Stimulated activated CD8-positive, alpha-beta memory T cell treated with anti-CD3 and anti-CD28 coated beads, Interleukin-12 subunit alpha, Interleukin-12 subunit beta, amount 100 ng/mL, for 24 hours (primary cell): ENCODE data around the gene ARHGAP44.
"Not testable (repeated sequence)": the region's sequence is repeated elsewhere in the genome, so short reads cannot be mapped to it uniquely, and the experiment has no call there.

Experiments
- DNase-seq: peaks from one replicate; pipeline ENCODE4 v3.0.0-alpha.2; 2020; ENCODE audit errors: extremely low read depth

ARHGAP44 gene

DNA sequence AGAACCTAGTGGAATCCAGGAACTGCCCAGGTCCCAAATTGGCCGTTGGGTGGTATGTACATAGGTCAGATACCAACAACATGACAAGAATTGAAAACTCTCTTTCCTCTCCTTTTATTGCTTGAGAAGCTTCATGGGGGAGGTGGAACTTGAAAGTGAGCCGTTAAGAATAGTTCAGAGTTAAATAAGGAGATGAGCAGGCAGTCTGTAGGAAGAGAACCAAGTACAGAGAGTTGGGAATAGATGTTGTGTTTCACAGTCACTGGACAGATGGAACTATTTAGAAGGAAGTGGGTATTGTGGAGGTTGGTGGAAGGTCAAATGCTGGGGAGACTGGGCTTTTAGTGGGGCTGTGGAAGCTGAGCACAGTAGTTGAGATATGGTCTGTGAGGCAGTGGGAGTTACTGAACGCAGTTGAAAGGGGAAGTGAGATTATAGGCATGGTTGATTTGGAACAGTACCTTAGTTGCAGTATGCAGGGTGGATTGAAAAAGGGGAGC, 26.4 kb downstream of the ARHGAP44 start:
- DNase-seq, result no peak

DNA sequence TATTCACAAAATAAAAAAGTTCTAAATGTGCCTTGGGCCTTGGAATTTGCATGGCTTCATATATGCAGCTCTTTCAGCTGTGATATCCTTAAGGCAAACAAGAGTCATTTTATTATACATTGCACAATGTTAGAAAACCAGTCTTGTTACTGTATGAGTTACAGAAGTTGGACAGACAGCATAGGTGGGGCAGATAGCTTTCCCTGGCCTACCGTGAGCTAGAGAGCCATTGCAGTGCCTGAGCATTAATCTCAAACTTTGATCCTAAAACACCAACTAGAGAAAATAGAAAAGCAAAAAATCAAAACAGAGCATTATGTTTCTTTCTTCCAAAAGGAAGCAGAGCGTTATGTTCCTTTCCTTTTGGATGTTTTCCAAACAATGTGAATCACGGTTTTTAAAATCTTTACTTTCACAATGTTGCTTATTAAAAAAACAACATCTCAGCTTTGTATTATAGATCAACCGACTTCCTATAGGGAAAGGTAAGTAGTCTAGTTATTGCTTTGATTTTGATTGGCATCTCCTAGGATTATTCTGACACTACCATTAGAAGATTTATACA, 32.2 kb downstream of the ARHGAP44 start:
- DNase-seq, result no peak

DNA sequence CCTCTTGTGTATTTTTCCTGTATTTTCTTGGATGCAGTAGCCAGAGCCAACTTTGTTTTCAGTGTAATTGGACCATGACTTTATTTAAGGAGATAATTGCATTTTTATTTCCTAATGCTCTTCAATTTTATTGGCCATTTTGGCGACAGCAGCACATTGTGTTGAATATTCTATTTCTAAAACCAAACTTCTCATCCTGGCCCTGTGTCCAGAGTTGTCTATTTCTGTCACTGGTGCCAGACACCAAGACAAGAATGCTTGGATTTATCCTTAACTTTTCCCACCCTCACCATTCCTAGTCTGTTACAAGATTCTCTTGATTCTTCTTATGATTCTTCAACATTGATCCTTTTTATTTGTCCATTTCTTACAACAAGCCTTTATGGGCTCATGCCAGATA, 37.1 kb downstream of the ARHGAP44 start:
- DNase-seq, result no peak

DNA sequence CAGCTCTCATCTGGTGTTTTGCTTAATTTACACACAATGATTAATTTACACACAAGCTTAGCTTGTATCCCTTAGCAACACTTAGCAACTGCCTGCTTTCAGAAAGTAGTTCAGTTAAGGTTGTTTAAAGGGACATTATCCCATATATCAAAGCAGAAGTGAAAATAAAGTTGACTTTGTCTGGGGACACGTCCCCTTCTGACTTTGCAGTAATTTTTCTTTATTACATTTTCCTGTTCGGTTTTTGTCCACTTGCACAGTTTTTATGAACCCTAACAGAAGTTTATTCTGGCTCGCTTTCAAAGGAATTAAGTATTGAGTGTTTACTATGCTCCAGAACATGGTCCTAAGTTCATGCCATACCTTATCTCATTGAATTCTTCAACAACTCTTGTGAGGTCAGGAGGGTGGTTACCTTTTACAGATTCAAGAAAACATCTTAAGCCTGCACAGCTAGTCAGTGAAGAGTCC, 41.5 kb downstream of the ARHGAP44 start:
- DNase-seq, result no peak

DNA sequence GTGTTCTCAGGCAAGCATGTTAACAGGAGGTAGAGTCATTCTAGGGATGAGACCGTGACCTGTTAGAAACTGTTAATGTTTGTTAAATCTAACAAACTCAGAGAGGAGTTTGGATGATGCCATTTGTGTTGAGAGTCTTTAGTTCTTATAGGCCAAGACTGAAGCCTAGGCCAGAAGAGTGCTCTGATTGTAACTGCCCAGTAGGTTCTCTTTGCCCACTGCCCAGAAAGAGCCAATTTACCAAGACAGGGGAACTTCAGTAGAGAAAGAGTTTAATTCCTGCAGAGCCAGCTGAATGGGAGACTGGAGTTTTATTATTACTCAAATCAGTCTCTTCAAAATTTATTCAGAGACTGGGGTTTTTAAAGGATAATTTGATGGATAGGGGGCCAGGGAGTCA, 42.5 kb downstream of the ARHGAP44 start:
- DNase-seq, result no peak

DNA sequence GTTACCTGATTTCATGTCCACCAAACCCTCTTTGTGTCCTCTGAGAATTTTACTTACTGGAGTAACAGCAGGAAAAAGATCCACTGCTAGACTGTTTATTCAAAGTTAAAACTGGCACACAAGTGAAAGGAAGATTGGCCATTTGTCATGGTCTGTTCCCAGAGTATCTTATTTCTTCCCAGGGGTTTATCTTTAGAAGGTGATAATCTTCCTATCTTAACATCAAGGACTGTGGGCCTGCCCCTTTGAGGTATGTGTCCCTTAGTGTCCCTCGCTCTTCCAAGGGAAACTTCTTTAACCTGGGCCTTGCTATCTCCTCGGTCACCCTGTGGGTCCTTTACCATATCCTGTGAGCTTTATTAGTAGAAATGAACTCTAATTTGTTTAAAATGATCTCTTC, 49.7 kb downstream of the ARHGAP44 start:
- DNase-seq, result no peak

DNA sequence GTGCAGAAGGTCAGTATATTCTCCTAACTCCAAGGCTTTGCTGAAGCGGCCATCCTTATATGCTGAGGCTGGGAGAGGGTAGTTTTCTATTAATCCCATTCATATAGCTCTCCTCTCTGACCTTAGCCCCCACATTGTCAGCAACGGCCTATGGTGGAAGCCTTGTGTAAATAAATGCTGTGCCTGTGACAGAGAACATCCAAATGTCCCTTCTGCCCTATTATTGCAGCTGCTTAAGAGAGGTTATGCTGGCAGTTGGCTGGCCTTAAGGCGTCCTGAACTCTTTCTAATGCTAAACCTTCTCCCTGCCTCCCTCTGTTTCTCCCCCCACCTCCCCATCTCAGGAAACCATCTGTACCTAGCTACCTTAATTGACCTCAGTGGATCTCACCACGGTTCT, 53.6 kb downstream of the ARHGAP44 start:
- no peak for DNase-seq

DNA sequence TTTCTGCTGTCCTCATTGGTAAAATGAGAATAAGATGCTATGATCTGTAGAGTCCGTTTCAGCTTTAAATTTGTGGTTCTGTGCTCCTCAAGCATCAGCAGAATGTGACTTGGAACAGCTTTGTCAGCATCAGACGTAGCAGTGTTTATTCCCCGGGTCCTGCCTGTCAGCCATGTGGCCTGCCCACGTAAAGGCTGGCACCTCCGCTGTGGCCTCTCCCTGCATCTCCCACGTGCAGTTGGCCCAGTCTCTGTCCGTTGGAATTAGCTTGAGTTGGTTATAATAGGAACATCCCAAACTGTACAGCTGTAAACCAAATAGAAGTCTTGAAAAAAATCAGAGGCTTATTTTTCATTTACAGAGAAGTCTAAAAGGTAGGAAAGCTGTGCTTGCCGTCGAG, 61.7 kb downstream of the ARHGAP44 start:
- DNase-seq, result no peak

DNA sequence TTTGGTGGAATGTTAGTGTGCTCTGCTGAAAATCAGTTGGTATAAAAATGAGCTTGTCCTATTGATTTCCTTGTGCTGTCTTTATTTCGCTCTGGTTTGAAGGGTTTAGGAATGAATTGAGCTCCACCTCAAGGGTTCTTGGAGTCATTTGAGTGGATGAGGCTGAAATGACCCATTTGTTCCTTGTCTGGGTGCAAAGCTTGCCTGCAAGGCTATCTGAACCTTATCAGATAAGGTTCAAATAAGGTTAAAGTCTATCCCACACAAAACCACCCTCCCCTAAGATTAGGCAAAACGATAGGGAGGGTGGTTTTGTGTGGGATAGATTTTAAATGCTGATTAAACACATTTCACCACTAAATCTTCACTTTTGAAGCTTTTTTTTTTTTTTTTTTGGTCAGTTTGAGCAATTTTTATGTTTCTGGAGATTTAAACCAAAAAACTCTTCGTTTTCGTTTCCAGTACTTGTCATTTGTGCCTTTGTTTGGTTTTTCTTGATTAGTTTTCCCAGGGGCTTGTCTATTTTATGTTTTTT, 62.7 kb downstream of the ARHGAP44 start:
- DNase-seq, result no peak

DNA sequence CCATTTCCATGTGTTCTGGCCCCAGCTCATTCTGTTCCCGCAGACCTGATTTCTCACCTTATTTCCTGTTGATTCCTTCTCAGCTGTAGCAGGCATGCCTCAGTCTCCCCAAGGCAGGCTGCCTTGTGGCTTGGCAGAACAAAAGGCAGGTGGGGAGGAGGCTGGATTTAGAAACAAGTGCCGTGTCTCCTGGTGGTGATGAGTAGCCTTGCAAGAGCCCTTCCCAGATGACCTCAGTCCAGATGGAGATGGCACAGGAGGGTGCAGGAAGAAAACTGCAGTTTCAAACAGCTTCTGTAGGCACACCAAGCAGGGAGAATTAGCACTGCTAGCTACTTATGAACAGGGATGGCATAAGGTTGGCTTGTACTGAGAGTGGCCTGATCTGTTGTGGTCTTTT, 64.6 kb downstream of the ARHGAP44 start:
- DNase-seq, result no peak

DNA sequence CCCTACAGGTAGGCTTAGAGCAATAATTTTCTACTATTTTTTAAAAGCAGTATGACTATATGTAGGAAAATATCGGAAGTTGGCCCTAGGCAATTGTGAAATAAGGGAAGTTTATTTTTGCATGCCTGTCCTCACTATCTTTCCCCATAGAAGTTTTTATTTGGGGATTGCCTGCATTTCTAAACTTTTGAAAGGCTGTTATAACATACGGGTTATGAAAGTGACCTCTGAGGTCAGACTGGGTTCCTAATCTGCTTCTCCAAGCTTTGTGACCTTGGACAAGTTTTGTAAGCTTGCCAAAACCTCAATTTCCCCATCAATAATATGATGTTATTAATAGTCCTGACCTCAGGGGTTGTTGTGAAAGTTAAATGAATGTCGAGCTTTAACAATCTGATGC, 67.1 kb downstream of the ARHGAP44 start:
- no peak for DNase-seq

DNA sequence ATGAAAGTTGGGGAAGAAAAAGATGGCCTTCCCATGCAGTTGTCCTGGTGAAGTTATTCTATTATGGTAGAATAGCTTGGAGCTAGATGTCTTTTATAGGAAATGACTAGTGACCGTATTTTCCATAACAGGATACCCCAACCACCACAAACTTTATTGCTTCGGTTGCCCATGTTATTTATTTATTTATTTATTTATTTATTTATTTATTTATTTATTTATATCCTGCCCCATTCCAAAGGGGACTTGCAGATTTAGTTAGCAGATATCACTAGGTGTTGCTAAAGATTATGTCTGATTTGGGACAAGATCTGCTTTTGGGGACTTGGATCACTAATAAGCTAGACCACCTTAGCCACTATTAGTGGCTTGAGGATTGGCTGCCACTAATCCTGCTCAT, 68.3 kb downstream of the ARHGAP44 start:
- no peak for DNase-seq

DNA sequence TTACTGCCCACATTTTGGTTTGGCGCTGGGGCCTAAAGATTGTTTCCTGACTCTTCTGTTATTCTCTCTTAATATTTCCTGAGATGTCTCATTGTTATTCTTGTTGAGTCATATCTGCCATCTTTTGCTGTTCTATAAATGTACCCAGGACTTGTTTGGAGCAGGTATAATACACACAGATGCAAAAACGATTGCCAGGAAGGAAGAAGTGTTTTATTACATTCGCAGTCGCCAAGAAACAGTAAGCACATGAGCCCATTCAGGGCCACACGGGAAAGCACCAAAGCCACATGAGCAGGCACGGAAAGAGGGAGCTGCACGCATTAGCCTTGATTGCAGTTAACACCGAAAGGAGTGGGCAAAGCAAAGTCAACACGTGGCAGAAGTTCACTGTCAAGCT, 70.2 kb downstream of the ARHGAP44 start:
- no peak for DNase-seq

DNA sequence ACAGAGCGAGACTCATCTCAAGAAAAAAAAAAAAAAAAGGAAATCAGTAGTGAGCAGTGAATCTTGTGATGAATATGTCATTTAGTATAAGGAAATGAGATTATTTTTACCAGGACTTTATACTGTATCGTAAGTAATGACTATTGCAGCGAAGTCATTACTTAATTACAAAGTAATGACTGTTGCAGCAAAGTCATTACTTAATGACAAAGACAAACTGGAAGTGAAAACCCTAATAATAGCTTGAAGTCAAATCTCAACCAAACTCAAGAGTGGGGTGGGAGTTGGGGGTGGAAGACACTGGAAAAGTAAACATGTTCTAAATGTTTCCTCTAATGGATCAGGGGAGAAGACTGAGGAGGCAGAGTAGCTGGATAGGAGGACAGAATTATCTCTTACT, 76.5 kb downstream of the ARHGAP44 start:
- DNase-seq, result no peak

DNA sequence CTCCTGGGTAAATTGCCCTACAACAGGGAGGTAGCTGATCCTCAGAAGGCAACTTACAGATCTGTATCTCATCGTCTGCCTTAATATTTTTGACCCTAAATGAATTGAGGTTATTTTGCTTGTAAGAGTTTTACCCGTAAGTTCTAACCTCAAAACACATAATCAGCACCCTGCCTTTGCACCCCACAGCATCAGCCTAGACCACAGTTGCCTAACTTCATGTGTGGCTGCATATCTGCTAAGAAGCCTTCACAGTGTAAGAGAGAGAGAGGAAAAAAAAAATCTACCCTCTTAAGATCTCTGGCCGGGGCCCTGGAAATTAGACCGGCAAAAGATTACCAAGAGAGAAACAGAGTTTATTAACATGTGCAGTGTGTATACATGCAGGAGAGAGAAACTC, 76.9 kb downstream of the ARHGAP44 start:
- no peak for DNase-seq

DNA sequence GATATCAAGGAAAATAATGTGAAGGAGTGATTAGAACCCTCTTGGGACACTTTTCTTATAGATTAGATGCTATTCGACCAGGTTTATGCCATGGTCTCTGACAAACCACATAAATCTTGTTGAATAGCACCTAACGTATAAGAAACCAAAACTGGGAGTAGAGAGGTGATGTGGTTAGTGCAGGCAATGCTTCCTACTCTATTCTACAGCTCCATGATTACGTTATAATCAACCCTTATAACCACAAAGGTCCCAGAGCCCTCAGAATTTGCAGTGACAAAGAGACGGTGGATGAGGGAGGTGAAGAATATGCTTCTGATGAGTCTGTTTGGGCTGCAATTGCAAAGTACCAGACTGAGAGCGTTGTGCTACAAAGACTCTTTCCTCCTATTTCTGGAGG, 78.4 kb downstream of the ARHGAP44 start:
- no peak for DNase-seq

DNA sequence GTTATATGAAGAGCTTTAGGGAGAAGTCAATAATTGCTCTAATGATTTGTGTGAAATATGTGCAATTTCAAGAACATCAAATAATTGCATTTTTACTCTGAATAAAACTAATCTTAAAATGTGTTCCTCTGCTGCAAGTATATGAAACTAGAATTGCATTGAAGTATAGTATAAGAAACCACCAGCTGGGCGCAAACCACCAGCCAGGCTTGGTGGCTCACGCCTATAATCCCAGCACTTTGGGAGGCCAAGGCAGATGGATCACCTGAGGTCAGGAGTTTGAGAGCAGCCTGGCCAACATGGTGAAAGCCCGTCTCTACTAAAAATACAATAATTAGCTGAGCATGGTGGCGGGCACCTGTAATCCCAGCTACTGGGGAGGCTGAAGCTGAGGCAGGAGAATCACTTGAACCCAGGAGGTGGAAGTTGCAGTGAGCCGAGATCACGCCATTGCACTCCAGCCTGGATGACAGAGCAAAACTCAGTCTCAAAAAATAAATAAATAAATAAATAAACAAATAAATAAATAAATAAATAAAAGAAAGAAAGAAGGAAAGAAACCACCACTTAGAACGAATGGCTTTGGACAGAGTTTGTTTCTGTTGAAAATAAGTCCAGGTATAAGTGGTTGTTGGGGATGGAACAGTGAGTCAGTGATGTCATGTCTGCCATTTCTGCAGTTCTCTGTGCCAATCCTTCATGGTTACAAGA, 84.3 kb downstream of the ARHGAP44 start:
- not testable (repeated sequence) for DNase-seq

DNA sequence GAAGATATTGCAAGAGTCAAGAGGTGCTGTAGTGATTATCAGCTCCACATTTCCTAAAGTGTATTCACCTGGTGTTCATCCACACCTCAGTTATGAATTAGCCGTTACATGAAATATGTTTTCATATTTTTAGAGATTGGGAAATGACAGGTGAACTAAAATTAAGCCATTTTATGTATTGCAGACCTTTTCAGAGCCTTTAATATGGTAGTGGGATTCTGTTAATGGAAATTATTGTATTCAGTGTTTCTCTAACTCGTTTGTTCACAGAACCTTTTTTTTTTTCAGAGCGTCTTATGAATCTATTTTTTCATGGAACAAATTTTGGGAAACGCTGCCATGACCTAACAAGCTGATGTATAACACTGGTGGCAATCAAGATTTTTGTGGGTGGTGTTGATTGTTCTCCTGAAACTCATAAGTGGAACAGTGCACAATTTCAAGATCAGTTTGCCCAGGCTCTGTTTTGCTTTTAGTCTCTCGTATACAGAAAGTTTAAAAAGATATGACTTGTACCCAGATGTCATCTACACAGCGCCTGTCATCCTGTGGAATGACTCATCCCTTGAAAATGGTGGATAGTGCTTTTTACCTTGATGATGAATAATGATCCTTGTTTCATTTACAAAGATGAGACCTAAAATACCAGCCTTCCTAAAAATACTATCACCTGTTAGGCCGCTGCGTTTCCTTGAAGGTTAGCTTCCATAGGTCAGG, 88.8 kb downstream of the ARHGAP44 start:
- no peak for DNase-seq

DNA sequence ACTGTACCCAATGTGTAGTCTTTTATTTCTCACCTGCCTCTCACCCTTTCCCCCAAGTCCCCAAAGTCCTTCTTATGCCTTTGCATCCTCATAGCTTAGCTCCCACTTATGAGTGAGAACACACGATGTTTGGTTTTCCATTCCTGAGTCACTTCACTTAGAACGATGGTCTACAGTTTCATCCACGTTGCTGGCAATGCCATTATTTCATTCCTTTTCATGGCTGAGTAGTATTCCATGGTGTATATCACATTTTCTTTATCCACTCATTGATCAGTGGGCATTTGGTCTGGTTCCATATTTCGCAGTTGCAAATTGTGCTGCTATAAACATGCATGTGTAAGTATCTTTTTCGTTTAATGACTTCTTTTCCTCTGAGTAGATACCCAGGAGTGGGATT, 89.8 kb downstream of the ARHGAP44 start:
- not testable (repeated sequence) for DNase-seq

DNA sequence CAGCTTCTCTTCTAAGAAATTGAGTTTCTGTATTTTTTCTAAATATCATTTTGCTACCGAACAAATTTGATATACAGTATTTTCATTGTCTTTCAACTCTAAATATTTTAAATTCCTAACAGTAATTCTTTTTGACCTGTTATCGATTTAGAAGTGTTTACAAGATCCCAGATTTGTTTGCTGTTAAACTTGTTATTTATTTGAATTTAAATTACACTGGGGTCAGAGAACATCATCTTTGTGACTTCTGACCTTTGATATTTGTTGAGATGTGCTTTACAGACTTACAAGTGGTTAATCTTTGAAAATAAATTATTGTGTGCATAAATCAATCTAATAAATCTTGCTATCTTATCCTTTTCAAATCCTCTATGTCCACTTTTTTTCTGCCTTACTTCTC, 94.2 kb downstream of the ARHGAP44 start:
- DNase-seq, result no peak

DNA sequence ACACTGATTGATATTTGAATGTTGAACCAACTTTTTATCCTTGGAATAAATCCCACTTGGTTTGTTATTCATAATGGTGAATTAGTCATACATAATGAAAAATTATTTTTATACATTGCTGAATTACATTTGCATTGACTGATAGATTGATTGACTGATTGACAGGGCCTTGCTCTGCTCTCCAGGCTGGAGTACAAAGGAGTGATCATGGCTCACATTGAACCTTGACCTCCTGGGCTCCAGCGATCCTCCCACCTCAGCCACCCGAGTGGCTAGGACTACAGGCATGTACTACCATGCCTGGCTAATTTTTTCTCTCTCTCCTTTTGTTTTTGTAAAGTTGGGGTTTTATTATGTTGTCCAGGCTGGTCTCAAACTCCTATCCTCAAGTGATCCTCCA, 97.8 kb downstream of the ARHGAP44 start:
- no peak for DNase-seq

DNA sequence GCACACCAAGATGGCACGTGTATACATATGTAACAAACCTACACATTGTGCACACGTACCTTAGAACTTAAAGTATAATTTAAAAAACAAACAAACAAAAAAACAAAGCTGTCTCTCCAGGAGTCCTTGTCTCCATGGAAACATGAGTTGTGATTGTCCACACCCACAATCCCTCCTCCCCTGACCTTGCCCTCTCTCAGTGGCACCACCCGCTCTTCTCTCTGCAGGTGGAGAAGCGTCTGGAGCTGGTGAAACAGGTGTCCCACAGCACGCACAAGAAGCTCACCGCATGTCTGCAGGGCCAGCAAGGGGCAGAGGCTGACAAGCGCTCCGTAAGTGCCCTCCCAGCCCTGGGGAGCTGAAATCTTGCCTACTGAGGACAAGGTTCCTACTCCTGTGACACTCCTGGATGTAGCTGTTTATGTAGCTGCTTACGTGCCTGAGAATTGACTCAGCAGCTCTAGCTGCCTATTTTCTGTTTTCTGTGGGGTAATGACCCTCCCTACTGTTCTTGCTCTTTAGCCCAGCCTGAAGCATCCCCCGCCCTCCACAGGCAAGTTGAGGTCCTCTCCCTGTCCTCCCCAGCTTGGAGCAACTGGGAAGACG, 107.0 kb downstream of the ARHGAP44 start:
- DNase-seq, result no peak
